ENCODE data around the gene CNPY1. TPM values are rescaled to one million over a fixed set of nuclear protein-coding genes. Genes with fewer than 3 reads are reported as not detected.

CNPY1 gene
- total and polyA plus RNA-seq, 2 donors = 0.32 TPM; not detected in 1

GRCh38 chr7:155543011-155543876 is 3.1 kb downstream of the CNPY1 start:
- Histone ChIP-seq H3K36me3 (ENCODE audit: insufficient read depth) (no peaks in the 10 kb centered on the region), H3K4me3 (ENCODE audit: low read depth, low read length) (no peak overlapping the region), H3K27ac (ENCODE audit: low read depth) (no peak overlapping the region), H3K4me1 (ENCODE audit: insufficient read depth) (no peaks in the 10 kb centered on the region)
- no peak for DNase-seq (ENCODE audit: extremely low spot score)
- WGBS = 72% methylated on average over 21 of the region's 21 CpGs

GRCh38 chr7:155541986-155542675 is 4.2 kb downstream of the CNPY1 start:
- no peak for DNase-seq (ENCODE audit: extremely low spot score)
- Histone ChIP-seq H3K4me3 (ENCODE audit: low read depth, low read length) (no peak overlapping the region), H3K4me1 (ENCODE audit: insufficient read depth) (no peaks in the 10 kb centered on the region), H3K27ac (ENCODE audit: low read depth) (no peak overlapping the region), H3K36me3 (ENCODE audit: insufficient read depth) (no peaks in the 10 kb centered on the region)
- WGBS = 64% methylated on average over 19 of the region's 19 CpGs

GRCh38 chr7:155540553-155540952 is 5.8 kb downstream of the CNPY1 start:
- no peak for DNase-seq (ENCODE audit: extremely low spot score)
- Histone ChIP-seq H3K27ac (ENCODE audit: low read depth) (no peak overlapping the region), H3K4me3 (ENCODE audit: low read depth, low read length) (no peak overlapping the region), H3K36me3 (ENCODE audit: insufficient read depth) (no peaks in the 10 kb centered on the region), H3K4me1 (ENCODE audit: insufficient read depth) (no peaks in the 10 kb centered on the region)
- WGBS = 65% methylated on average over 12 of the region's 12 CpGs

- Histone ChIP-seq H3K4me1 (ENCODE audit: insufficient read depth) (no peaks in the 10 kb centered on the region), H3K27ac (ENCODE audit: low read depth) (no peak overlapping the region), H3K36me3 (ENCODE audit: insufficient read depth) (no peaks in the 10 kb centered on the region), H3K4me3 (ENCODE audit: low read depth, low read length) (no peak overlapping the region)
- DNase-seq (ENCODE audit: extremely low spot score) = no peak
- 35% methylated on average over 9 of the region's 9 CpGs for WGBS
Measured at GRCh38 chr7:155538293-155538692, 8.1 kb downstream of the CNPY1 start.

GRCh38 chr7:155536451-155536850 is 9.9 kb downstream of the CNPY1 start:
- 72% methylated on average over 8 of the region's 8 CpGs for whole genome bisulfite sequencing
- DNase-seq (ENCODE audit: extremely low spot score) = no peak

GRCh38 chr7:155534691-155535090 is 11.7 kb downstream of the CNPY1 start:
- WGBS = 70% methylated on average over 11 of the region's 11 CpGs
- Histone ChIP-seq H3K36me3 (ENCODE audit: insufficient read depth) (no peaks in the 10 kb centered on the region), H3K4me3 (ENCODE audit: low read depth, low read length) (no peak overlapping the region), H3K4me1 (ENCODE audit: insufficient read depth) (no peaks in the 10 kb centered on the region), H3K27ac (ENCODE audit: low read depth) (no peak overlapping the region)
- no peak for DNase-seq (ENCODE audit: extremely low spot score)

More at GRCh38 chr7:155536451-155536850, 9.9 kb downstream of the CNPY1 start:
- Histone ChIP-seq H3K36me3 (ENCODE audit: insufficient read depth) (no peaks in the 10 kb centered on the region), H3K4me1 (ENCODE audit: insufficient read depth) (no peaks in the 10 kb centered on the region), H3K27ac (ENCODE audit: low read depth) (no peak overlapping the region), H3K4me3 (ENCODE audit: low read depth, low read length) (no peak overlapping the region)

- H3K36me3 ChIP-seq (ENCODE audit: insufficient read depth) = no peaks in the 10 kb centered on the region
- H3K27ac ChIP-seq (ENCODE audit: low read depth) = no peak overlapping the region
- DNase-seq (ENCODE audit: extremely low spot score) = no peak
- 20% methylated on average over 27 of the region's 27 CpGs for WGBS
- no peak overlapping the region for H3K4me3 ChIP-seq (ENCODE audit: low read depth, low read length)
- no peaks in the 10 kb centered on the region for H3K4me1 ChIP-seq (ENCODE audit: insufficient read depth)
Measured at GRCh38 chr7:155533827-155534690, 12.3 kb downstream of the CNPY1 start.

- H3K36me3 ChIP-seq (ENCODE audit: insufficient read depth) = no peaks in the 10 kb centered on the region
- peak overlapping the region; percentile 19 for H3K4me3 ChIP-seq (ENCODE audit: low read depth, low read length)
- H3K27ac ChIP-seq (ENCODE audit: low read depth) = no peak overlapping the region
- H3K4me1 ChIP-seq (ENCODE audit: insufficient read depth) = no peaks in the 10 kb centered on the region
- WGBS = 1% methylated on average over 60 of the region's 60 CpGs
- no peak for DNase-seq (ENCODE audit: extremely low spot score)
Measured at GRCh38 chr7:155533120-155533826, 13.1 kb downstream of the CNPY1 start.

GRCh38 chr7:155532792-155533119 is 13.6 kb downstream of the CNPY1 start:
- WGBS = 19% methylated on average over 14 of the region's 14 CpGs
- H3K4me3 ChIP-seq (ENCODE audit: low read depth, low read length) = no peak overlapping the region
- no peak overlapping the region for H3K27ac ChIP-seq (ENCODE audit: low read depth)
- no peaks in the 10 kb centered on the region for H3K36me3 ChIP-seq (ENCODE audit: insufficient read depth)
- DNase-seq (ENCODE audit: extremely low spot score) = no peak
- no peaks in the 10 kb centered on the region for H3K4me1 ChIP-seq (ENCODE audit: insufficient read depth)

GRCh38 chr7:155531681-155532080 is 14.7 kb downstream of the CNPY1 start:
- no peaks in the 10 kb centered on the region for H3K4me1 ChIP-seq (ENCODE audit: insufficient read depth)
- no peak for DNase-seq (ENCODE audit: extremely low spot score)
- WGBS = 14% methylated on average over 9 of the region's 9 CpGs
- no peak overlapping the region for H3K27ac ChIP-seq (ENCODE audit: low read depth)
- H3K4me3 ChIP-seq (ENCODE audit: low read depth, low read length) = no peak overlapping the region
- H3K36me3 ChIP-seq (ENCODE audit: insufficient read depth) = no peaks in the 10 kb centered on the region

GRCh38 chr7:155530601-155531000 is 15.8 kb downstream of the CNPY1 start:
- no peak overlapping the region for H3K27ac ChIP-seq (ENCODE audit: low read depth)
- H3K36me3 ChIP-seq (ENCODE audit: insufficient read depth) = no peaks in the 10 kb centered on the region
- H3K4me3 ChIP-seq (ENCODE audit: low read depth, low read length) = no peak overlapping the region
- WGBS = 60% methylated on average over 6 of the region's 6 CpGs
- no peak for DNase-seq (ENCODE audit: extremely low spot score)
- H3K4me1 ChIP-seq (ENCODE audit: insufficient read depth) = no peaks in the 10 kb centered on the region

- WGBS = 92% methylated on average over 11 of the region's 11 CpGs
- no peak for DNase-seq (ENCODE audit: extremely low spot score)
Measured at GRCh38 chr7:155529845-155530244, 16.5 kb downstream of the CNPY1 start.

GRCh38 chr7:155529346-155529745 is 17.0 kb downstream of the CNPY1 start:
- Histone ChIP-seq H3K4me3 (ENCODE audit: low read depth, low read length) (no peak overlapping the region), H3K4me1 (ENCODE audit: insufficient read depth) (no peaks in the 10 kb centered on the region), H3K27ac (ENCODE audit: low read depth) (no peak overlapping the region), H3K36me3 (ENCODE audit: insufficient read depth) (no peaks in the 10 kb centered on the region)
- WGBS = 92% methylated on average over 4 of the region's 4 CpGs
- DNase-seq (ENCODE audit: extremely low spot score) = no peak

More at GRCh38 chr7:155529845-155530244, 16.5 kb downstream of the CNPY1 start:
- Histone ChIP-seq H3K27ac (ENCODE audit: low read depth) (no peak overlapping the region), H3K36me3 (ENCODE audit: insufficient read depth) (no peaks in the 10 kb centered on the region), H3K4me1 (ENCODE audit: insufficient read depth) (no peaks in the 10 kb centered on the region), H3K4me3 (ENCODE audit: low read depth, low read length) (no peak overlapping the region)

All from urinary bladder (tissue), 4 donors.